ENCODE measurements around the gene ANAPC2.
A peak's percentile ranks its signal among the peaks of the same experiment; 100 is the strongest.

DNA sequence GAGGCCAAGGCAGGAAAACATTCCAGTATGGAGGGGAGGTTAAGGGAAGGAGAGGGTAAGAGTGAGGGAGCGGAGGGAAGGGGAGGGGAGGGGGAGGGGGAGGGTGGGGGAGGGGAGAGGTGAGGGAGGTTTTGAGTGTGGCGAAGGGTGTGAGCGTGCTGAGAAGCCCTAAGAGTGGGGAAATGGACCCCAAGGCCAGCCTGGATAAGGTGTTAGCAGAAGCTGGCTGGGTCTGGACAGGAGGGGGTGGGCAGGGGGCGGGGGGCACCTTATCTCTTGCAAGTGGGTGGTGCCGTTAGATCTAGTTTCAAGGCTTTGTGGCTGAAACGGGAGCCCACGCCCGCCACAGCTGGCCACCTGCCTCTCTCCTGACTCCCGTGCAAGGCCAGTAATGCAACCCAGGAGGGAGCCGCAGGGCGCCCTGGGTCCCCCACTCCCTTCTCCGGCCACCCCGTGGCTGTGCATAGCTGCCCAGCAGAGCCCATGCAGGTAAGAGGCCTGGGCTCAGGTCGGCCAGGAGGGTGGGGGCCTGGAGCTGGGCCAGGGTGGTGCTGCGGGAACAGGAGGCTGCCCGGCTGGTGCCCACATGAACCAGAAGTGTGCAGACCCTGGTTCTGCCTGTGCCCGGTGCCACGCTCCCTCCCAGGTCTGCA is 39.6 kb upstream of the ANAPC2 start:
- peak in 1 of 3 donors; percentile 5 for TF ChIP-seq POLR2AphosphoS5 (IDR thresholded peaks at IDR 0.05)
- TF ChIP-seq, protein P1, sequence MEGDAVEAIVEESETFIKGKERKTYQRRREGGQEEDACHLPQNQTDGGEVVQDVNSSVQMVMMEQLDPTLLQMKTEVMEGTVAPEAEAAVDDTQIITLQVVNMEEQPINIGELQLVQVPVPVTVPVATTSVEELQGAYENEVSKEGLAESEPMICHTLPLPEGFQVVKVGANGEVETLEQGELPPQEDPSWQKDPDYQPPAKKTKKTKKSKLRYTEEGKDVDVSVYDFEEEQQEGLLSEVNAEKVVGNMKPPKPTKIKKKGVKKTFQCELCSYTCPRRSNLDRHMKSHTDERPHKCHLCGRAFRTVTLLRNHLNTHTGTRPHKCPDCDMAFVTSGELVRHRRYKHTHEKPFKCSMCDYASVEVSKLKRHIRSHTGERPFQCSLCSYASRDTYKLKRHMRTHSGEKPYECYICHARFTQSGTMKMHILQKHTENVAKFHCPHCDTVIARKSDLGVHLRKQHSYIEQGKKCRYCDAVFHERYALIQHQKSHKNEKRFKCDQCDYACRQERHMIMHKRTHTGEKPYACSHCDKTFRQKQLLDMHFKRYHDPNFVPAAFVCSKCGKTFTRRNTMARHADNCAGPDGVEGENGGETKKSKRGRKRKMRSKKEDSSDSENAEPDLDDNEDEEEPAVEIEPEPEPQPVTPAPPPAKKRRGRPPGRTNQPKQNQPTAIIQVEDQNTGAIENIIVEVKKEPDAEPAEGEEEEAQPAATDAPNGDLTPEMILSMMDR (IDR thresholded peaks at IDR 0.05 in 8 of 11, conservative IDR thresholded peaks at IDR 0.05 in 3 of 11): no peak

All from spleen (tissue), 7 donors.